ENCODE data around the gene AHCYL2.
"Not testable (repeated sequence)": the region's sequence is repeated elsewhere in the genome, so short reads cannot be mapped to it uniquely, and the experiment has no call there.

Gene AHCYL2

DNA sequence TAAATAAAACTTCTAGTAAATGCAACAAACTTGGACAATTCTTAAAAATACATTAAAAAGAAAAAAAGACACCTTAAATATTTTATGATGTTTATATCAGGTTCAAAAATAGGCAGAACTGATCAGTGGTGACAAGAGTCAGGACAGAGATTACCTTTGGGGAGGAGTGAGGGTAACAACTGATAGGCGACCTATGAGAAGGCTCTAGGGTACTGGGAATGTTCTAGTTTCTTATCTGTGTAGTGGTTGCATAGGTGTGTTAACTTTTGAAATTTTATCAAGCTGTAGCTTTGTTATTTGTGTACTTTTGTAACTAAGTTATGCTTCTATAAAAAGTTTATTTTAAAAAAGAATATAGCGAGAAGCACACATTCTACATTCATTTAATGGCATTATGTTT is 134.3 kb downstream of the AHCYL2 start:
- DNase-seq: no peak

DNA sequence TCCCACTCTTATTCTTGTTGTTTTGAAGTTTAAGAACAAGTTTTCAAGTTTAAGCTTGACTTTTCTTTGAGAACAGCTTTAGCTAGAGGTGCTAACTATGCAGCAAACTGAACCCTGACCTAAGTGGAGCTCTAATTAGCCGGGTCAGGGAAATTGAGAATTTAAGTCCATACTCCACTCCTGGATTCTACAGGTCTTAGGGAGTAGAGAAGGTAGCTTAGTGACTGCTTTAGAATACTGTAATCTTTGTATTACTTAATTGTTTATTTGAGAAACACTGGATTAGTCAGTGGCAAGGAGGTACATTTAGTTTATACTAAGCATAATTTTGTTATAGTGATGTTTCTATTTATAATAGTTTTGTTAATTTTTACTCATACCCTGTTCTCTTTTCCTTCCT is 134.8 kb downstream of the AHCYL2 start:
- DNase-seq: no peak

DNA sequence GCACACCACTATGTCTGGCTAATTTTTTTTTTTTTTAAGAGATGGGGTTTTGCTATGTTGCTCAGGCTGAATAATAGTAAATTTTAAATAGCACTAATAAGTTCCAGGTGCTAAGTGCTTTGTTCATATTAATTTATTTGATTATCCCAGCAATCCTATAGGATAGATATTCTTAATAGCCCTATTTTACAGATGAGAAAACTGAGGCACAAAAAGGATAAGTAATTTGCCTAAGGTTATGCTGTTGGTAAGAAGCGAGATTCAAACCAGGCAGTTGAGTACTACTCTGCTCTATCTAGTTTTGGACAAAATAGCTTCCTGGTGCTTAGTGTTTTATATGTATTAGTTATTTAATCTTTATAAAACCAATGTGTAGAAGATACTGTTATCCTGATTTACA is 136.9 kb downstream of the AHCYL2 start:
- no peak for DNase-seq

DNA sequence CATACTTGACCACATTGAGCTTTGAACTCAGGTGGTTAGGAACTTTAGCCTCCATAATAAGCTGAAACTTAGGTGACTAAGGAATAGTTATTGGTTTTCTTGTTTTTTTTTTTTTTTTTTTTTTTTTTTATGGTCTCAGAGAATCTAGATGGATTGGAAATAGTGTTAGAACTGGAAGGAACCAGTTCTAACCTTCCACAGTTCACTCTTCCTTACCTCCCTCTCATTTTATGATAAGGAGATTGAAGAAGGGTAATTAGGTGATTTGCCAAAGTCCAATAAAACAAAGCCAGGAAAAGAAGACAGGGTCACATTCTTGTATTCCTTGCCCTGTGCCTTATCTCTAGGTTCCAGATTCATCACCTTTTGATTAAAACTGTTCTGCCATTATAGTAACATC is 137.7 kb downstream of the AHCYL2 start:
- DNase-seq: no peak

DNA sequence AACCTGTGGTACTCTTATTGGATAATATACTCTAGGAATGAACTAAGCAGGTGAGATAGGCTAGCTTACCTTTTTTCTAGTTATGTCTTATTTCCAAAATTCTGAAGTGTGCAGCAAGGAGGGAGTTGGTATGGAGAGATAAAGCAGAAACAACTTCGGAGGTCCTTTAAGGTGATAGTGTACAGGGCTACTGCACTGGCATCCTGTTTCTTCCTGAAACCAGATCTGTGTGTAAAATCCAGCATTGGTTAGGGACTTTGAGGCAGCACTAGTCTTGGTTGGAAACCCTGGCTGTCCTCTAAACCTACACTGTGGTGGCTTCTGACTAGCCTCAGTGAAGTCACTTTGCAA is 142.5 kb downstream of the AHCYL2 start:
- DNase-seq: no peak

DNA sequence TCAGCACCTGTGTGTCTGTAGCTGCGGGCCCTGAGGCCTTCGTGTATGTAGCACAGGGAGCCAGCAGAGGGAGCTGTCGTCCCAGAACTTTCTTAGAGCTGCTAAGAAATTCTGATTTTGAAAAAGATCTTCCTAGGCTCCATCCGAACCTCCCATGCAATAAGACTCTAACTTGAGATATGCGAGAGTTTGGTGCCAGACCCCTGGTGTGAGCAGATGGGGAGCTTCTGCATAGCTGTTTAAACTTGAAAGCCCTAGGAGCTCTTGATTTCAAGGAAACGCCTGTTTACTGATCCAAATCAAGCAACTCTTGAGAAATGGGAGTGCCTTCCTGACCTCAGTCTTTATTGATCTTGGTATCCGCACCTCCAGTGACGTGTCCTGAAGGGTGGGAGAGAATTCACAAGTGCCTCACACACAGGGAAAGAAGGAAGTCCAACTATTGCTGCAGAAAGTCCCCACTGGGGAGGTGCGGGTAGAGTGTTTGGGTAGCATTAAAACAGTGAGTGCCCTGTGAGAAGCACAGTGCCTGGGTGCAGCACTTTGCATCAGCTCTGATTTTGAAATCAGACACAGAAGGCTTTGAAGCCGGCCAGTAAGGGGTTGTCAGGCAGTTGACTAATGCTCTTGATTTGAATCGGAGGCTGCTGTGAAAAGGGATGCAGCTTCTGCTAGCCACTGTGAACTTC is 143.0 kb downstream of the AHCYL2 start:
- DNase-seq: peak; percentile 73

DNA sequence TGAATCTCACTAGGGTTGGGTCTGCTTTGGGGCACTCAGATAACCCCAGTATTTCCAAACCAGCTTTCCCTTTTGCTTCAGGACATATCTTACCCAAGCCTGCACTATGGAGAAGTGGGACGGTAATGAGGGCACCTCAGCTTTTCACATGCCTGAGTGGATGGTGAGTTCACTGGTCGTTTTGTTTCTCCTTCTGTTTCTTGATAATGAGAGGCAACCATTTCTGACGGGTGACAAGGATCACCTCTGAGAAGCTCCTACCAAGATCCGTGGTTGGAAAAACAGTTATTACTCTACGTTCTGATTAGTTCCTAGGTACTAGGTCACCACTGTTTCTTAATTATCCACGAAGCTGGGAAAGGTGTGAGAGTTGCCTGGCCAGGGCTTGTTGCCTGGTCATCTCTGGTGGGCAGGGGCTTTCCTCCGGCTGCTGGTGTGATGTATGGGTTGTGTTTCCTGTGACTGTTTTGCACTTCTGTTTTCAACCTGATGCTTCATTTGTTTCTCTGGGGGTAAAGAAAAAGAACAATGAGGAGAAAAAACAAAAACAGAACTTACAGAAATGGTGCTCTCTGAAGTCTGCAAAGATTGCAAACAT is 143.7 kb downstream of the AHCYL2 start:
- DNase-seq: no peak

DNA sequence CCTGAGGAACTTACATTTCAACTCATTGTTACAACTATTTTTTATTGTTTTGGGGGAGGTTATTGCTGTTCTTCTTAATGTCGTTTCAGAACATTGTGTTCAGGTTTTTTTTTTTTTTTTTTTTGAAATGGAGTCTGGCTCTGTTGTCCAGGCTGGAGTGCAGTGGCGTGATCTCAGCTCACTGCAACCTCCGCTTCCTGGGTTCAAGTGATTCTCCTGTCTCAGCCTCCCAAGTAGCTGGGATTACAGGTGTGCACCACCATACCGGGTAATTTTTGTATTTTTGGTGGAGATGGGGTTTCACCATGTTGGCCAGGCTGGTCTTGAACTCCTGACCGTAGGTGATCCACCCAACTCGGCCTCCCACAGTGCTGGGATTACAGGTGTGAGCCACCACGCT is 144.6 kb downstream of the AHCYL2 start:
- not testable (repeated sequence) for DNase-seq

DNA sequence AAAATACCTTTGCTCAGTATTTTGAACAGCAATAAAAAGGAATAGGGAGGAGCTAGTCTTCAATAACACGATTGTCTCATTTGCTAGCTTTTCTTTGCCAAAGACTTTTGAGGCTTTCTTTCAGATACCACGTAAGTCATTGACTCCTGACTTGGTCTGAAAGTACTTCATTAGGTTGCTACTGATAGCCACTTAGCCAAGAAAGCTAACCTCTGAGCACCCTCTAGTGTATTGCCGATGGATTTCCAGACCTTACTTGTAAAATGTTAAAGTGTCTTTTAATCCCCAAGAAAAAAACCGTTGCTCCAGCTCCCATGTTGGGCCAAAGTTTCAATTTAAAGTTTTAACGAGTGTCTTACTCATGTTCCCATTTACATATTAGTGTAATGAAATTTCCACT is 146.0 kb downstream of the AHCYL2 start:
- DNase-seq: no peak

DNA sequence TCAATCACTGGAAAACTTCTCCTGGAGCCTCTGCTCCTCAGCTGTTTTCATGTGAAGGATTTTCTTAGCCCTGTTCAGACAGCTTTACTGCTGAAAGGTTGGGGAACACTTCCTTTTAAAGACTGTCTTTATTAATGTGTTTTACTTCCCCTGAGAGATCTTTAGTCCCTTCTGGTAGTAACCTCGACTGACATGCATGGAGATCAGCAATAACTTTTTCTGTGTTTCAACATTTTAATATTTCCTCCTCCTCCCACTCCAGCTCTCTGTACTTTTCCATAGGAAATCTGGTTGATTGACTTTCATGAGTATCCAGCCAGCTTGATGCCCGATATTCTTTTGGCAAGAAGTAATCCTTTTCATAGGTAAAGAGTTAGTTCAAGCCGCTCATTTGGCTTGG is 146.7 kb downstream of the AHCYL2 start:
- no peak for DNase-seq

DNA sequence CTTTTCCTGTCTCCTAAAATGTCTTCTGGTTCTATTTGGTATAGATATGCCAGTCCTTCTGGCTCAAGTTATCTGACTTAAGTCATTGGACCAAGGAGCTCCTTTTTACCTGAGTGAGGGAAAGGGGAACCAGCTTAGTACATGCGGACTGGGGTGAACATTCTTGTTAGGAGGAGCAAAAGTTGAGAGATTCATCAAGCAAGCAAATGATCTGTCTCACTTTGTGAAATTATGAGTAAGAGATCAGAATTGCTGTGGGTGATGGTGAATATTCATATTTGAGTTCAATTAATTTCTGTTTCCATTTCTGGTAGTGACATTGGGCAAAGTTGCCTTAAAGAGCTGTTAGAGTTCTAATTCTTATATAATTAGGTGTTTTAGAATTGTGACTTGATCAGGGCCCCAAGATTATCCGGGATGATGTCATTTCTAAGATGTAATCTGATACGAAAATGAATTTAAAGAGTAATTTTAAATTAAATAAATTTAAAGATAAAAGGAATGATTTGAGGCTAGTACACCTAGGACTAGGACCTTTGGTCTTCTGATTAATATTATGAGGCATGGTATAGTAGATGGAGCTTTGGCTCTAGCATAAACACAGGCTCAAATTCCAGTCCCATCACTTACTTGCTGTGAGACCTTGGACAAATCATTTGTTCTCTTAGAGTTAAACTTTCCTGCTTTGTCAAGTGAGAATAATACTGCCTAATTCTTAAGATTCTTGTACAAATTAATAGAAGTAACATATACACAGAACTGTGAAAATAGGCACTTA is 149.0 kb downstream of the AHCYL2 start:
- DNase-seq: no peak

DNA sequence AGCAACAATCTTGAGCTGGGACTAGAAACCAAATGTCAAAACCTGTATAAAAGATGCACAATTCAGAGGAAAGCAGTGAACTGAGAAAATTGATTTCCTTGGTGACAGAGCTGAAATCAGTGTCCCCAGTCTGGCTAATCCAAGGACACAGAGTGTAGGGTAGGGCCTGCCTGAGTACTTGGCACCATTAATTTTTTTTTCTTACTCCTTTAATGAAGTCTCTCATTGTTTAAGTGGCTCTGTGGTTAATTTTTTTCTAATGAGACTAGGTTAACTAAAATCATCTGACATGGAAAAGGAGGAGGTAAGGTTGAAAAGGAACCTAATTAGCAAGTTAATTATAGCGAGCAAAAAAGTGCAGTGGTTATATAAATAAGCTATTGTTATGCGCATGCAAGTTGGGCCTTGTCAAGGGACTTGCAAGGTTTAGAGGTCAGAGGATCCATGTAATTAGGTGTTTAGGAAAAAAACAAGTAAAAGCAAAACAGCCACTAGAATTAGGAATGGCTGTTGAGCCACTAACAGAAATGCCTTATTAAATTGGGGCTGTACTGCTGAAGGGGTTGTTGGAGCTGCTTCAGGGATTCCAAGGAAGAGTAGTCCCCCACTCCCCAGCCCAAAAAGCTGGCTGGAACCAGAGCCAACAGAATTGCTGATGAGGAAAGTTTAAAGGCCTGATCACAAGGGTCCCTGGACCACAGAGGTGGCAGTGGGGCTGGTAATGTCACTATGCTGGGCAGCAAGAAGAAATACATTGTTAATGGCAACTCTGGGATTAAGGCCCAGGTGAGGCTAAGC is 150.5 kb downstream of the AHCYL2 start:
- DNase-seq: no peak

DNA sequence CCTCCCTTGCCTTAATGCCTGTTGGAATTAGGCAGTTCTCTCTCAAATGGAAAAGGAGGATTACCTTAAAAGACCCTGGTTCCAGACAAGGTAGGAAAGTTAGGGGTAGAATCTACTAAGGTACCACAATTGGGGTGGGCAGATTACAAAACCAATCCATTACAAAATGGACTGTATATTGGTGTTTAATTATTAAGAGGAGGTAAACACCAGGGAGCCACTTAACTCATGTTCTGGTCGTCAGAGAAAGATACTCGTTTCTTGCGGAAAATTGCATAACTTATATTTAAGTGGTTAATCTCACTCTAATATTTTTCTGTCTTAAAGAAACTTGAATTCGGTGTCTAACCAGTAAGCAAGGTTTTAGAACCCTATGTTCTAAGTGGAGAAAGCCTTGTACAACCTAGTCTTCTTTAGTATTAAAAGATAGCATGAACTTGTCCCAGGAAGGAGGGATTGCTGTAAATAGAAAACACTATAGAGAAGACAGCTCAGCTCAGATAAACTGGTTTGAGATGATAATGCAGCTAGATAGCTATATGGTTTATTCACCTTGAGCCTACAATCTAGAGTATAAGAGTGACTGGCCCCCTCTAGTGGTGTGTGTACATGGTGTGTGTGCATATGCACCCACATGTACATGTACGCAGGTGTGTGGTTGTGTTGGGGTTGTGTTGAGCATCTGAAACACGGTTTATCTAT is 151.4 kb downstream of the AHCYL2 start:
- peak; percentile 52 for DNase-seq

DNA sequence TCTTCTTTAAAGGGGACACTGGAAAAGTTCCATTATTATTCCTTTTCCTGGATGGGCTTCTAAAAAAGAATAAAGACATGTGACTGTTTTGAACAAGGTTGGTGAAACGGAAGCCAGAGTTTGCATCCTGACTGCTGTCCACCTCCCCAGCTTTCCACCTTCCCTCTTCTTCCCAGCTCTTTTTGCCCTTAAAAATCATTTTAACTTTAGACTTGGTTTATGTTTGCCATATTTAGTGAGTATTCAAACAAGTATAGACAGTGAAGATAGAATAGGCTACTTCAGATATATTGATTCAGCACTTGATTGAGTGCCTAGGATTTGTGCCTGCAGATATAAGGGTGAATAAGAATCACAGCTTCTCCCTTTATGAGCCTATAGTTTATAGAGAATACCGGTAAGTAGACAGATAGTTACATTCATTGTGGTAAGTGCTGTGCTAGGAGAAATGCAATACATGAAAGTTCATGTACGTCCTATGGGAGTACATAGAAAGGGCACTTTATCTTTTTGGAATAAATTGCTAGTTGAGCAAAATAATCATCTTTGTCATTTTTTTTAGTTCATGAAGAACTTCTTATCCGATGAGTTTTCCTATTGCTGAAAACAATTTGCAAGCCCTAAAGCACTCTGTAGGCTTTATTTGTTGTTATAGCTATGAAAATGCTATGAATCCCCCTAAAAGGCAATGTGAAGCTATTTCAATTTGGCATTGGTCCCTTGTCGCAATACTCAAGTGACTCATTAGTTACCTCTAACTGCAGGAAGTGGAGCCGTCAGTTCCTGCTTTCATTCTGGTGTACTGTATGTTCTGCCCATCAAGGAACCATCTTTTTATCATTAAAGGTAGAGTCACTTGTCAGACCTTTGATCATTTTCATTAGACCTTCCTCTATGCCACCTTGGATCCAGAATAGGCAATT is 152.2 kb downstream of the AHCYL2 start:
- peak; percentile 4 for DNase-seq

DNA sequence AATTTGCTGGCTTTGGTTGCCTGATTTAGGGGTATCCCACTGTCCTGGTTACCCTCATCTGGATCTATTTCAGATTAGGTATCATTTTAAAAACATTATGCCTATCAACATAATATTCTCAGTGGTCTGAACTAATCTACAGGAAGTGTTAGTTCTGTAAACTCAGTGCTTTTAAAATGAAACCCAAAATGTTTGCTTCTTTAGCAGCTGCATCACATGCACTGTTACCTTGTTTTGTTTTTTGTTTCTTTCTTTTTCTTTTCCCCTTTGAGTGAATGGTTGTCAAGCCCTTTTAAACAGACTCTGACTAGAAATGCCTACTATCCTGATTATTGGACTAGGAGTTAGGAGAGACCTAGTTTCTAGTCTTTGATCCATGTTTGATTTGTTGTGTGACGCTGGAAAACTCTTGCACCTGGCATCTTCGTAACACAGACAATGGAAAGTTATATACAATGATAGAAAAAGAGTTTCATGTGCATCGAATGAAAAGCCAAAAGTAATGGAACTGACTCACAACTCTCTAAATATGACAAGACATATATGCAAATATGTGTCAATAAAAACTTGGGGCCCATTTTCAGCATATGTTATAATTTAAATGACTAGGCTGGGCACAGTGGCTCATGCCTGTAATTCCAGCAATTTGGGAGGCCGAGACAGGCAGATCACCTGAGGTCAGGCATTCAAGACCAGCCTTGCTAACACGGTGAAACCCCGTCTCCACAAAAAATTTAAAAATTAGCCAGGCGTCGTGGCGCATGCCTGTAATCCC is 157.1 kb downstream of the AHCYL2 start:
- DNase-seq: no peak

DNA sequence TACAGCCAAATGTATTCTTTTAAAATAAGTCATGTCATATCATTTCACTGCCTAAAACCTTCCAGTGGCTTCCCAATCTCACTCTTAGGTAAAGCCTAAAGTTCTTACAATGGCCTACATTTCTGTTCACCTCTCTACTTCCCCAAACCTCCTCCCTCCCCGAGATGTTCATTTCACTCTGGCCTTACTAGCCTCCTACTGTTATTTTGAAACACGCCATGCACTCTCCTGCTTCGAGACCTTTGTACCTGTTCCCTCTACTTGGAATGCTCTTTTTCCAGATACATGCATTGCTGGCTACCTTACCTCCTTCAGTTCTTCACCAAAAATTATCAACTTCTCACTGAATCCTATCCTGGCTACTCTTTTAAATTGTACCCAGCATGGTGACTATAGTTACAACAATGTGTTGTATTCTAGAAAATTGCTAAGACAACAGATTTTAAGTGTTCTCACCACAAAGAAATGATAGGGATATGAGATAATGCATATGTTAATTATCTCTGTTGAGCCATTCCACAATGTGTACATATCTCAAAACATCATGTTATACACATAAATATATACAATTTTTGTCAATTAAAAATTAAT is 158.8 kb downstream of the AHCYL2 start:
- DNase-seq: no peak

DNA sequence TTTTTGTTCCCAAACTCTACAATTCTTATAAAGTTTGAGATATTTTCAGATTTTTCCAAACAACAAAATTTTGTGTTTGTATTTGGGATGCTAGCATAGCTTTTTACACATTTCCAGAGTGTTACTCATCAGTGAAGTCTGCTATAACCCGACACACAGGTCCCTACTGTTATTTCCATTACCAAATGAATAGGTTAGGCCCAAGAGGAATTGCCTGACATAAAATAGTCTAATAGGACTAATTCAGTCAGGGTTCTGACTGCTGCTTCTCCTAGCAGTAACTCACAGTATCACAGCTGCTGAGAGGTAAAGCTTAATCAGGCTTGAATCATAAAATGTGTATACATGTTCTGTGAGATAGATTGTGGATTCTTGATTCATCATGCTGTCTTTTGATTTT is 160.3 kb downstream of the AHCYL2 start:
- DNase-seq: no peak

DNA sequence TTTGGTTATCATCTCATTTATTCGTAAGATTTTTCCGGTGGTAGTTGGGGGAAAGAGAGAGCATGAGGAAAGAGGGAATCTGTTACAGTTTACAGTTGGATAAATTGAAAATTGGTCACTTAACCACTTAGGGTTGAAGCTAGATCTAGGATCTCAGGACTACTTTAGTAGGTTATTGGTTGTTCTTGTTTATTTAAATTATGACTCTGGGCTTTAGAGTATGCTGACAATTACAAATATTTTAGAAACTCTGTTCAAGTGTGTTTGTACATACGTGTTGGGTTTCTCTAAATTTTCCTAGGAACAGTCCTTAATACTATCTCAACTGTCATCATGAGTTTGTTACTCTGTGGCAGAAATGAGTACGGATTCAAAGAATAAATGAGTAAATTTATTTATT is 160.8 kb downstream of the AHCYL2 start:
- no peak for DNase-seq

DNA sequence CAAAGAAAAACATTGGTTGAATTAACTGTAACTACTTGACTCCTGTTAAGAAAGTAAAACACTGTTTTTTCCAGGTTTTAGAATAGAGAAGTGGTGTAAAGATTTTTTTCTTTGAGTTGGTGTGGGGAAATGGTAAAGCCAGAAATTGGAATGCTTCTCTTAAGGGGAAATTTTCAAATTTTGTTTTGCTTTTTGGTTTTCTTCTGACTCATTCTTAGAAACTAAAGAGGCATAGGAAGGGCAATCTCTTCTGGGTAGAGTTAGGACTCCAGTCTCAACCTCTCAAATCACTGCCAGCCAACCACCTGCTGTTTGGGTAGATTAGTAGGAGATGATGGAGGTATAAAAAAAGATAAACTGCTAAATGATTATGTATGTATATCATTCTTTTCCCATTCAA is 161.7 kb downstream of the AHCYL2 start:
- no peak for DNase-seq

DNA sequence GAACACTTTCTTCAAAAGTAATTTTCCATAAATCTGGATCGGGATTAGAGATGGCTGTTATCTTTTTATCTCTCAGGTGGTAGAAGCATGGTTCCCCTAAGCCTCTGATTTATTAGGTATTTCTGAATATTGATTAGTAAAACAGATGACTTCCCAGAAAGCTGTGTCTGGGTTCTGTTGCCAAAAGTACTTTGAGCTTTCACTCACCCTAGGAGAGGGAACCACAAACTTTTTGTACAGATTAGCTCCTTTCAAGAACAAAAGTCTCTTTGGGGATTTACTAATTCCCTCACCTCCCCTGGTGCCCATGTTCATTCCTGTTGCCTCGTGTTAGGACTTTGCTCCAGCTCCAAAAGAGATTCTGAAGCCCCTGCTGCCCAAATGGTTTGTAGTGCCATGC is 162.7 kb downstream of the AHCYL2 start:
- DNase-seq: no peak
